ENCODE data around the gene VEGFB. TPM values are rescaled to one million over a fixed set of nuclear protein-coding genes. Genes with fewer than 3 reads are reported as not detected.

The VEGFB gene
- total RNA-seq, 2 donors from 2014 or later, result 25.9 to 59.5 TPM

DNA sequence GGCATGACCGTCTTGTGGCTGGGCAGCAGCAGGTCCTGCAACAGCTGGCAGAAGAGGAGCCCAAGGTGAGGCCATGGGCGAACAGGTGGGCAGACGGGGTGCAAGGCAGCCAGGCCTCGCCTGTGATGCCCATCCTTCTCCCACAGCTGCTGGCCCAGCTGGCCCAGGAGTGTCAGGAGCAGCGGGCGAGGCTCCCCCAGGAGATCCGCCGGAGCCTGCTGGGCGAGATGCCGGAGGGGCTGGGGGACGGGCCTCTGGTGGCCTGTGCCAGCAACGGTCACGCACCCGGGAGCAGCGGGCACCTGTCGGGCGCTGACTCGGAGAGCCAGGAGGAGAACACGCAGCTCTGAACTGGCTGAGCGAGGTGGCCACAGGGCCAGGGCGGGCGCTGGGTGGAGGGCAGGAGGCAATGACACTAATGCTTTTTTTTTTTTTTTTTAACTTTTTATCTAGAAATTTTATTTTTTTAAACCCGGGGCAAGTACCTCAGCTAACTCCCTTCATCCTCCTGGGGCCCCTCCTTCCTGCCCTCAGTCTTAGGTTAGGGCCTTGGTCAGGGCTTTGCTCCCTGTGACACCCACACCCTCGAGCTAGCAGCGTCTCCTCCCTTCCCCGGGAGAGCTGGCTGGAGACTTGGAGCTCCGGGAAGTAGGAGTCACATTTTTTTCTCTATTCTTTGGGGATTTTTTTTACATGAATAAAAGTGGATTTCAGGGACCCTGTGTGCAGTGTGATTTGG, 33.0 kb downstream of the VEGFB start:
- Histone ChIP-seq H3K9ac (ENCODE audit: low read depth in 2 of 2, low read length in 2 of 2) (peak overlapping the region in 1 of 2 donors; percentile 94), H3K27me3 (no peaks in the 10 kb centered on the region), H3K4me1 (peaks cover 21% of the 10 kb centered on the region), H3K4me3 (no peak overlapping the region), H3K36me3 (peaks cover 22% of the 10 kb centered on the region), H3K9me3 (no peaks in the 10 kb centered on the region), H3K27ac (peak overlapping the region; percentile 98)
- TF ChIP-seq, protein P1, sequence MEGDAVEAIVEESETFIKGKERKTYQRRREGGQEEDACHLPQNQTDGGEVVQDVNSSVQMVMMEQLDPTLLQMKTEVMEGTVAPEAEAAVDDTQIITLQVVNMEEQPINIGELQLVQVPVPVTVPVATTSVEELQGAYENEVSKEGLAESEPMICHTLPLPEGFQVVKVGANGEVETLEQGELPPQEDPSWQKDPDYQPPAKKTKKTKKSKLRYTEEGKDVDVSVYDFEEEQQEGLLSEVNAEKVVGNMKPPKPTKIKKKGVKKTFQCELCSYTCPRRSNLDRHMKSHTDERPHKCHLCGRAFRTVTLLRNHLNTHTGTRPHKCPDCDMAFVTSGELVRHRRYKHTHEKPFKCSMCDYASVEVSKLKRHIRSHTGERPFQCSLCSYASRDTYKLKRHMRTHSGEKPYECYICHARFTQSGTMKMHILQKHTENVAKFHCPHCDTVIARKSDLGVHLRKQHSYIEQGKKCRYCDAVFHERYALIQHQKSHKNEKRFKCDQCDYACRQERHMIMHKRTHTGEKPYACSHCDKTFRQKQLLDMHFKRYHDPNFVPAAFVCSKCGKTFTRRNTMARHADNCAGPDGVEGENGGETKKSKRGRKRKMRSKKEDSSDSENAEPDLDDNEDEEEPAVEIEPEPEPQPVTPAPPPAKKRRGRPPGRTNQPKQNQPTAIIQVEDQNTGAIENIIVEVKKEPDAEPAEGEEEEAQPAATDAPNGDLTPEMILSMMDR (IDR thresholded peaks at IDR 0.05), result no peak
- intact Hi-C loops (cut with DNase I), result no loop called here
- peak; percentile 60 for DNase-seq

DNA sequence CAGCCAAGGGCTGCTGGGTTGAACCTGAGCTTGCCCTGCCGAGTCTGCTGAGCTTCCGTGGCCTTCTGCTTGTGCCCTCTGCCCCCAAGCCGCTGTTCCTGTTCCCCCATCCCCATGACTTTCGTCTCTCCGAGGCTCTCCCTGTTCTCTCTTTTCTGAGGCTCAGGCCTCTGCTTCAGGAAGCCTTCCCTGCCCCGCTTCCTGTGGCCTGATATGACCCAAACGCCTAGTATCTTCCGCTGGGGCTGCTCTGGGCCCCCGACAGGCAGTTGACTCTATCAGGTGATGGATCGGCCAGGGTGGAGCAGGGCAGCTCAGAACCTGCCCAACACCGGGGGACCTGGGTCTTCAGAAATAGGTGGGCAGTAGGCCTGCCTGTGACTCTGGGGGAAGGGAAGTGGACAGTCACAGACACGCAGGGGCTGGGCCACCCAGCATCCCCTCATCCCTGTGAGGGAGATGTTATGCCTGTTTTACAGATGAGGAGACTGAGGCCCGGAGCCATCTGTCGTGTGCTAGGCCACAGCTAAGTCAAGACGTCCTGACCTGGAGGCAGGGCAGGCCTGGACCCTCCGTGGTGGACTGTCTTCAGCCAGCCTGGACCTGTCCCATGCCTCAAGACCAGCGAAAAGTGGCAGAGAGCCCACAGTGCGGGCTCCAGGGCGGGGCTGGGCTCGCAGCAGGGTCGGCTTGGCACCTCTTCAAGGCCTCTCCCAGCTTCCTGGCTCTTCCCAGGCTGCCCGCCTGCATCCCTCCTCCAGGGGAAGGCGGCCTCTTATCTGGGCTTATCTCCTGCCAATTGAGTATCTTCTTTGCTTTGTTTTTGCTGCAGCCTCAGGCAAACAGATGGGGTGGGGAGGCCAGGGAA, 33.9 kb downstream of the VEGFB start:
- Histone ChIP-seq H3K27me3 (no peaks in the 10 kb centered on the region), H3K4me1 (peaks cover 24% of the 10 kb centered on the region), H3K36me3 (peaks cover 22% of the 10 kb centered on the region), H3K9ac (ENCODE audit: low read depth in 2 of 2, low read length in 2 of 2) (peak overlapping the region; percentile 80 to 94), H3K27ac (peak overlapping the region; percentile 98), H3K4me3 (peak overlapping the region; percentile 67), H3K9me3 (no peaks in the 10 kb centered on the region)
- peak; percentile 82 for DNase-seq
- TF ChIP-seq, protein P1 (IDR thresholded peaks at IDR 0.05), result no peak
- intact Hi-C loops (cut with DNase I), result loop anchor here (2.0 kb wide), 1 partner anchor 35 kb away; no protein-coding TSS in a partner anchor

DNA sequence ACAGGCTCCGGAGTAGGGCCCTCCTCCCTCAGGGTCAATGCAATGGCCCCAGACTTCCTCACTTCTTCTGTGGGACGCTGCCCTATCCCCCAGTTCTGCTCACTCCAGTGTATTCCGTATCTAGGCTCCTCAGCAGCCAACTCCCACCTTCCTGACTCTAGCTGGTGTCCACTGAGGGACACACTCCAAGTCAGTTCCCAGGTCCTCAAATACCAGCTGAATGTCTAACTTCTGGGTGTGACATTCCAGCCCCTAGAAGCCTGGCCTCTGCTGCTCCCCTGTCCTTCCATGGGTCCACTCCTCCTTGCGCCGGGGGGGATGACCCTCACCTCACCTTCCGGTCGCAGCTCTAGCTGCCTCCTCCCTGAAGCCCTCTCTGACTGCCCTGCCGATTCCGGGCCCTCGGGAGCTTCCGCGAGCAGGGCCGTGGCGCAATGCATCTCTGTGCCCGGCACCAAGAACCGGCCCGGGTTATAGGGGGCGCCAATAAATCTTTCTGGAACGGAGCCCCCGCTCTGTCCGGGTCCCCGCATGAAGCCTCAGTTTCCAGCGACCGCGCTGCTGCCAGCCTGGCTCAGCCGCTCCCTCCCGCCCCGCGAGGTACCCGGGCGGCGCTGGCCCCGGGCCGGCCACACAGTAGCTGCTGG, 34.6 kb downstream of the VEGFB start:
- DNase-seq, result peak; percentile 71
- Histone ChIP-seq H3K9ac (ENCODE audit: low read depth in 2 of 2, low read length in 2 of 2) (peak overlapping the region; percentile 80 to 94), H3K9me3 (no peaks in the 10 kb centered on the region), H3K27ac (peak overlapping the region; percentile 98), H3K4me3 (peak overlapping the region; percentile 67), H3K4me1 (peaks cover 27% of the 10 kb centered on the region), H3K36me3 (peaks cover 16% of the 10 kb centered on the region), H3K27me3 (no peaks in the 10 kb centered on the region)
- TF ChIP-seq, protein P1 (IDR thresholded peaks at IDR 0.05), result no peak
- intact Hi-C loops (cut with DNase I), result loop anchor here (2.0 kb wide), 1 partner anchor 34 kb away; no protein-coding TSS in a partner anchor

DNA sequence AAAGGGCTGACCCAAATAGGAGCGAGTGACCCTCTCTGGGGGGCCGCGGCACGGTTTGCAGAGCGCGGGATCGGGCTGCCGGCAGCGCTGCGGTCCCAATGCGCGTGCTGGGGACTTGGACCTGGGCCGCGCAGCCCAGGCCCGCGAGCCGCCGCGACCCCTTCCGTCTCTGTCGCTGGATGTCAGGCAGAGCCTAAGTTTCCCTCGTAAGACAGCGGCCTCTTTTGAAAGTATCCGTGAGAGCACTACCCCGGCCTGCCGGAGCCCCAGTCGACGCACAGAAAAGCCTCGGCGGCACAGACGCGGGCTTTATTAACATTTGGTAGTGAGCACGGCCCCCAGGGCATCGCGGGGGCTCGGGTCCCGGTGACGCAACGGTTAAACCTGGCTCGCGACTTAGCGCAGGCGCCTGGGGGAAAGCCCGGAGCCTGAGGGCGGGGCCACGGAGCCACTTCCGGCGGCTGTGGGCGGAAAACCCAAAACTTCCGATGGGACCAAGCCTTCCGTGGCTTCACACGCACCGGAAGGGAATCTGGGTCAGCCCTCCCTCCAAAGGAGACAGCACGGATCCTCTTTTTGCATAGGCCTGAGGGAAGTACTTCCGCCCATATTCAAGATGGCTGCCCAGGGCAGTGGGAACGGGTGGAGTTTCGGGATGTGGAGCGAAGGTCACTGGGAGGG, 35.3 kb downstream of the VEGFB start:
- H3K4me1 ChIP-seq, result peaks cover 27% of the 10 kb centered on the region
- H3K27ac ChIP-seq, result peak overlapping the region; percentile 98
- no peaks in the 10 kb centered on the region for H3K9me3 ChIP-seq
- no peaks in the 10 kb centered on the region for H3K27me3 ChIP-seq
- peak overlapping the region; percentile 80 to 94 for H3K9ac ChIP-seq (ENCODE audit: low read depth in 2 of 2, low read length in 2 of 2)
- intact Hi-C loops (cut with DNase I), result loop anchor here (2.0 kb wide), 1 partner anchor 33 kb away; no protein-coding TSS in a partner anchor
- H3K4me3 ChIP-seq, result peak overlapping the region; percentile 67
- TF ChIP-seq, protein P1 (IDR thresholded peaks at IDR 0.05), result no peak
- peak; percentile 97 for DNase-seq
- H3K36me3 ChIP-seq, result peaks cover 10% of the 10 kb centered on the region
